ENCODE measurements around the gene MACROD2. TPM values are rescaled to one million over a fixed set of nuclear protein-coding genes. Genes with fewer than 3 reads are reported as not detected.
"Not testable (repeated sequence)": the region's sequence is repeated elsewhere in the genome, so short reads cannot be mapped to it uniquely, and the experiment has no call there.

Gene MACROD2
- total and polyA plus RNA-seq, 9 donors: 2.0 to 4.9 (median 3.1) TPM

DNA sequence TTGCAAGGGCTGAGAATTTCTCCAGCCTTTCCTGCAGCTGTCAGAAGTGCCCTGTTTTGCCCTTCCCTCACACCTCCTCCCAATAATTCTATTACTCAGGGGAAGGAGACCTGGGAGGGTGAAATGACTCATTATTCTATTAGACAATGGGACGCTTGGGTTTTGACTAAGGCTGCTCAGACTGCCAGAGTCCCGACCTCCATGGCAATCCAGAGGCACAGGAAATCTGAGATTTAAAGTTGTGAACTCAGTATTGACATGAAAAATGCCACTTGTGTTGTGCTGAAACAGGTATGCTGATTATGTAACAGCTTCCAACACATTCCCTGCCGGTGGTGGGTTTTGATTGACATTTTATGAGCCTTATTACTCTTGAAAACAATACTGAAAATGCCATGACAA is 967.9 kb downstream of the MACROD2 start:
- Histone ChIP-seq H3K9me3 (replicated peaks; ENCODE audit: control insufficient read depth, low read depth, low read length) (no peaks in the 10 kb centered on the region), H3K4me1 (ENCODE audit: control insufficient read depth, insufficient read depth, low read length) (no peaks in the 10 kb centered on the region), H3K27me3 (ENCODE audit: control insufficient read depth, insufficient read depth, low read length) (no peaks in the 10 kb centered on the region), H3K36me3 (ENCODE audit: control insufficient read depth, insufficient read depth, low read length) (no peaks in the 10 kb centered on the region), H3K27ac (ENCODE audit: low read length) (no peak overlapping the region), H3K4me3 (ENCODE audit: low read length) (no peak overlapping the region)
- no peak for DNase-seq
- 0% methylated on average over 2 of the region's 3 CpGs for WGBS (ENCODE audit: insufficient coverage)

DNA sequence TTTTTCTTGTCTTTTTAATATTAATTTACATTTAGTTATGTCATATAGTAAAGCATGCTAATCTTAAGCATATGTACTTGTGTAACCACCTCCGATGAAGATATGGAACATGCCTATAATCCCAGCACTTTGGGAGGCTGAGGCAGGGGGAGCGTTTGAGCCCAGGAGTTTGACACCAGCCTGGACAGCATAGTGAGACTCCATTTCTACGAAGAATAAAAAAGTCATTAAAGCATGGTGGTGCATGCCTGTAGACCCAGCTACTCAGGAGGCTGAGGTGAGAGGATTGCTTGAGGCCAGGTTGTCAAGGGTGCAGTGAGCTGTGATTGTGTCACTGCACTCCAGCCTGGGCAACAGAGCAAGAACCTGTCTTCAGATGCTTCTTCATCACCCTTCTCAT is 970.9 kb downstream of the MACROD2 start:
- no peak for DNase-seq
- Histone ChIP-seq H3K4me3 (ENCODE audit: low read length) (no peak overlapping the region), H3K27me3 (ENCODE audit: control insufficient read depth, insufficient read depth, low read length) (no peaks in the 10 kb centered on the region), H3K4me1 (ENCODE audit: control insufficient read depth, insufficient read depth, low read length) (no peaks in the 10 kb centered on the region), H3K36me3 (ENCODE audit: control insufficient read depth, insufficient read depth, low read length) (no peaks in the 10 kb centered on the region), H3K27ac (ENCODE audit: low read length) (no peak overlapping the region), H3K9me3 (replicated peaks; ENCODE audit: control insufficient read depth, low read depth, low read length) (no peaks in the 10 kb centered on the region)
- WGBS (ENCODE audit: insufficient coverage): 100% methylated on average over 2 of the region's 3 CpGs

GRCh38 chr20:14966808-14967207 is 971.5 kb downstream of the MACROD2 start:
- Histone ChIP-seq H3K4me1 (ENCODE audit: control insufficient read depth, insufficient read depth, low read length) (no peaks in the 10 kb centered on the region), H3K4me3 (ENCODE audit: low read length) (no peak overlapping the region), H3K27ac (ENCODE audit: low read length) (no peak overlapping the region), H3K36me3 (ENCODE audit: control insufficient read depth, insufficient read depth, low read length) (no peaks in the 10 kb centered on the region), H3K27me3 (ENCODE audit: control insufficient read depth, insufficient read depth, low read length) (no peaks in the 10 kb centered on the region), H3K9me3 (replicated peaks; ENCODE audit: control insufficient read depth, low read depth, low read length) (no peaks in the 10 kb centered on the region)
- DNase-seq: no peak

- no CpG with 5 or more reads among the region's 1 CpG for WGBS (ENCODE audit: insufficient coverage)
Observed at GRCh38 chr20:14972256-14972655, 976.9 kb downstream of the MACROD2 start.

GRCh38 chr20:14972690-14973089 is 977.4 kb downstream of the MACROD2 start:
- no peaks in the 10 kb centered on the region for H3K4me1 ChIP-seq (ENCODE audit: control insufficient read depth, insufficient read depth, low read length)
- H3K4me3 ChIP-seq (ENCODE audit: low read length): no peak overlapping the region
- H3K9me3 ChIP-seq (replicated peaks; ENCODE audit: control insufficient read depth, low read depth, low read length): no peaks in the 10 kb centered on the region
- no peak for DNase-seq
- no peaks in the 10 kb centered on the region for H3K27me3 ChIP-seq (ENCODE audit: control insufficient read depth, insufficient read depth, low read length)
- WGBS (ENCODE audit: insufficient coverage): no CpG with 5 or more reads among the region's 2 CpGs
- no peaks in the 10 kb centered on the region for H3K36me3 ChIP-seq (ENCODE audit: control insufficient read depth, insufficient read depth, low read length)
- H3K27ac ChIP-seq (ENCODE audit: low read length): no peak overlapping the region

More at GRCh38 chr20:14972256-14972655, 976.9 kb downstream of the MACROD2 start:
- H3K27me3 ChIP-seq (ENCODE audit: control insufficient read depth, insufficient read depth, low read length): no peaks in the 10 kb centered on the region
- H3K9me3 ChIP-seq (replicated peaks; ENCODE audit: control insufficient read depth, low read depth, low read length): no peaks in the 10 kb centered on the region
- H3K4me3 ChIP-seq (ENCODE audit: low read length): no peak overlapping the region
- H3K36me3 ChIP-seq (ENCODE audit: control insufficient read depth, insufficient read depth, low read length): no peaks in the 10 kb centered on the region
- no peak overlapping the region for H3K27ac ChIP-seq (ENCODE audit: low read length)
- H3K4me1 ChIP-seq (ENCODE audit: control insufficient read depth, insufficient read depth, low read length): no peaks in the 10 kb centered on the region
- no peak for DNase-seq

DNA sequence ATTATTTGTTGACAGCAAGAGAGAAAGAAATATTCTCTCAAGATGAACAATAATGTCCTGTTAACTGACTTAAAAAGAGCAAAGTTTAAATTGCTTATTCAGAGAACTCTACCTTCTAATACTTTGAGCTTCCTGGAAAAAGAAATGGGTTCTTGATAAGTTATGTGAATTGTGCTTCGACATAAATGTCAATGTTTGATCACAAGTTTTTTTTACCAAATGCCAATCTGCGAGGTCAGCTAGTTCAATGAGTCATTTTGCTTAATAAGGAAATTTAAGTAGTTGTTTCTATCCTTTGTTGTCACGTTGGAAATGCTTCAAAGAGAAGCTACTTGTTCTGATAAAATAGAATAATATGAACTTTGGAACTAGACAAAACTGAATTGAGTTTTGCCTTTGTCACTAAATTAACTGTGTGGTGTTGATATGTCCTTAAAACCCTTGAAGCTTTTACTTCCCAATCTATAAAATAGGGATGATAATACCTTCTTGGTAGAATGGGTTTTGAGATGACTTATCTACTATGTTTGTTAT is 984.2 kb downstream of the MACROD2 start:
- peaks cover 6% of the 10 kb centered on the region for H3K9me3 ChIP-seq (replicated peaks; ENCODE audit: control insufficient read depth, low read depth, low read length)
- WGBS (ENCODE audit: insufficient coverage): 100% methylated on average over 1 of the region's 3 CpGs
- H3K4me3 ChIP-seq (ENCODE audit: low read length): no peak overlapping the region
- no peaks in the 10 kb centered on the region for H3K4me1 ChIP-seq (ENCODE audit: control insufficient read depth, insufficient read depth, low read length)
- no peak for DNase-seq
- H3K27ac ChIP-seq (ENCODE audit: low read length): no peak overlapping the region
- H3K27me3 ChIP-seq (ENCODE audit: control insufficient read depth, insufficient read depth, low read length): no peaks in the 10 kb centered on the region
- no peaks in the 10 kb centered on the region for H3K36me3 ChIP-seq (ENCODE audit: control insufficient read depth, insufficient read depth, low read length)

- DNase-seq; H3K27ac ChIP-seq (ENCODE audit: low read length); H3K27me3 ChIP-seq (ENCODE audit: control insufficient read depth, insufficient read depth, low read length); H3K36me3 ChIP-seq (ENCODE audit: control insufficient read depth, insufficient read depth, low read length); H3K9me3 ChIP-seq (replicated peaks; ENCODE audit: control insufficient read depth, low read depth, low read length); H3K4me1 ChIP-seq (ENCODE audit: control insufficient read depth, insufficient read depth, low read length); H3K4me3 ChIP-seq (ENCODE audit: low read length): not testable (repeated sequence)
- no CpG with 5 or more reads among the region's 3 CpGs for WGBS (ENCODE audit: insufficient coverage)
Observed at GRCh38 chr20:14981486-14981885, 986.2 kb downstream of the MACROD2 start.

- H3K27ac ChIP-seq (ENCODE audit: low read length); H3K36me3 ChIP-seq (ENCODE audit: control insufficient read depth, insufficient read depth, low read length); H3K27me3 ChIP-seq (ENCODE audit: control insufficient read depth, insufficient read depth, low read length); H3K9me3 ChIP-seq (replicated peaks; ENCODE audit: control insufficient read depth, low read depth, low read length); H3K4me1 ChIP-seq (ENCODE audit: control insufficient read depth, insufficient read depth, low read length); DNase-seq; H3K4me3 ChIP-seq (ENCODE audit: low read length): not testable (repeated sequence)
- WGBS (ENCODE audit: insufficient coverage): 100% methylated on average over 1 of the region's 1 CpG
Observed at GRCh38 chr20:14982324-14982723, 987.0 kb downstream of the MACROD2 start.

- no peak overlapping the region for H3K27ac ChIP-seq (ENCODE audit: low read length)
- H3K4me1 ChIP-seq (ENCODE audit: control insufficient read depth, insufficient read depth, low read length): no peaks in the 10 kb centered on the region
- peaks cover 6% of the 10 kb centered on the region for H3K9me3 ChIP-seq (replicated peaks; ENCODE audit: control insufficient read depth, low read depth, low read length)
- H3K27me3 ChIP-seq (ENCODE audit: control insufficient read depth, insufficient read depth, low read length): no peaks in the 10 kb centered on the region
- no peaks in the 10 kb centered on the region for H3K36me3 ChIP-seq (ENCODE audit: control insufficient read depth, insufficient read depth, low read length)
- WGBS (ENCODE audit: insufficient coverage): no CpG with 5 or more reads among the region's 3 CpGs
- DNase-seq: no peak
- no peak overlapping the region for H3K4me3 ChIP-seq (ENCODE audit: low read length)
Observed at GRCh38 chr20:14984305-14984704, 989.0 kb downstream of the MACROD2 start.

DNA sequence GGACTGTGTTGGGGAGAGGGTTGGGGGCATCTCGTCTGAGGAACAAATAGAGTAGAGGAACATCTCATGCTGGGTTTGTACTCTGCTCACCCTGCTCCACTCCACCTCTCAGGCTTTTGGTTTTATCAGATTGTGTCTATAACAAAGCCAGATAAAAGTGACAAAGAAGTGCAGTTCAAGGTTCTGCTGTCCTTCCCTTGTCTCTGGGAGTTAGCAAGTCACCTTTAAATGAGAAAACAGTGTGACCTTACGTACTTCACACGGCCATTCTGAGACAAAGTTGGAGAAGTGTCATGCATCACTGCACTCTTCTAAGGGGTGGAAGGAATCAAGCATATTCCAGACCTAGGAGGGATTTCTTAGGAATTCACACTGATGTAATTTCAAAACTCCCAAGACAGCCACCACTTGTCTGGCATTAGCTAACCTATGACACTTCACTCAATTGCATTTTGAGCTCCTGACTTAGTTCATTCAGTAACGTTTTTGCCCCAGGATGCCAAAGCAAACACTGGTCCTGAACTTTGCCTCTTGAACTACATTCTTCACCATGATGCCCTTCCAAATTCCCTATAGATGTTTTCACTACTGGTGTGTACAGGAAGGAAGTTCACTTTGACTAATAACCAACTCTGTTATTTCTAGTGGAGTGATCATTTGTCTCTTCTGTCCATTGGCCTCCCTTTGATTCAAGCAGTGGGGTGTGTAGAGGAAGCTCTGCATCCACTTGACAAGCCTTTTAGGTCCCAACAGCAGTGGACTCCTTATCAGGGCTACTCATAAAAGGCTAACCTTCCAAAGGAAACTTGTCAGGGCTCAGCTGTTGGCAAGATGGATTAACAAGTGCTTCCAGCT is 989.7 kb downstream of the MACROD2 start:
- H3K4me1 ChIP-seq (ENCODE audit: control insufficient read depth, insufficient read depth, low read length): no peaks in the 10 kb centered on the region
- no peak for DNase-seq
- no peak overlapping the region for H3K27ac ChIP-seq (ENCODE audit: low read length)
- no CpG with 5 or more reads among the region's 4 CpGs for WGBS (ENCODE audit: insufficient coverage)
- no peak overlapping the region for H3K4me3 ChIP-seq (ENCODE audit: low read length)
- H3K9me3 ChIP-seq (replicated peaks; ENCODE audit: control insufficient read depth, low read depth, low read length): peaks cover 6% of the 10 kb centered on the region
- H3K27me3 ChIP-seq (ENCODE audit: control insufficient read depth, insufficient read depth, low read length): no peaks in the 10 kb centered on the region
- no peaks in the 10 kb centered on the region for H3K36me3 ChIP-seq (ENCODE audit: control insufficient read depth, insufficient read depth, low read length)
